GM21717 (cell line): ENCODE measurements around the gene BRD4.

Experiments
- ATAC-seq: cut with Tn5 transposase; IDR thresholded peaks from one replicate; pipeline ENCODE4 v1.9.1; 2021; ENCODE audit warnings: mild to moderate bottlenecking, moderate library complexity; ENCODE audit not compliant: unreplicated experiment

The BRD4 gene

GRCh38 chr19:15250640-15250993 is 81.7 kb downstream of the BRD4 start:
- no peak for ATAC-seq

DNA sequence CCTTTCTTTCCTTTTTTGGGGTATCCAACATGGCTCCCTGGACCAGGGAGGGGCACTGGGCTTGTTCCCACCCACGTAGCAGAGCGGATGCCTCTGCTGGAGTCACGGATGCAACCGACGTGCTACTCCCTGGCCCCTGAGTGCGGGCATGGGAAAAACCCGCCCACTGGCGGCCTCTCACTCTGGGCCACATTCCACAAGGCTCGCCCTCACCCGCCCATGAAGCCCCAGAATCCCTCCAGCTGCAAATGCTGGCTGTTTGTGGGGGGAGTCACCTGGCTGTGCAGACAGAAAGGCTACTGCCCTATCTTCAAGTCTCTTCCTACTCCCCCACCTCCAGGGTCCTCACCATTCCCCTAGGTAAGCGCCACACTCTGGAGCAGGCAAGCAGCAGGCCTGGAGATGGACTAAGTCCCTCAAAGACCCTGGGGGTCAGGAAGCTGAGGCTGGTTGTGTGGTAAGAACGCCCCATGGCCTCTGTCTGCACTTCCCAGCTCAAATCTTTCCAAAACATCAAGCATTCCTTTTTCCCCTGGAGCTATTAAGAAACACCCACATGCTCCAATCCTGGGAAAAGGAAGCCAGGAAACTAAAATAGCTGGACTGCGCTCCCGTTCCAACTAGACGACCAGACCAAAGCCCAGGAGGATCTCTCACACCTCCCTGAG is 82.2 kb downstream of the BRD4 start:
- no peak for ATAC-seq

DNA sequence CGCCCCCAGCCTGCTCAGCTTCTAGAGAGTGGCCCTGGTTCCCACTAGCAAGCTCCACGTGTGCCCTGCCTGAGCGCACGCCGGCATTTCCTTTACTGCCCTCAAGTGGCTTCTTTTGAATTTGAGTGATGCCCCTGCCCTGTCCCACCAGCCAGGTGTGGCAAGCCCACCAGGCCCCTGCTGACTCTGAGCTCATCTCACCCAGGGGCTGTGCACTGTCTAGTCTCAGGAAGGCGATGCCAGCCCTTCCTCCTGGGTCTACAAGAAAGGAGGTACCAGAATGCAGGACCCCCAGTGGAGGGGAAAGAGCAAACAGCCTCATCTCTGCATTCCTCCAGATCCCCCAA is 82.8 kb downstream of the BRD4 start:
- no peak for ATAC-seq

DNA sequence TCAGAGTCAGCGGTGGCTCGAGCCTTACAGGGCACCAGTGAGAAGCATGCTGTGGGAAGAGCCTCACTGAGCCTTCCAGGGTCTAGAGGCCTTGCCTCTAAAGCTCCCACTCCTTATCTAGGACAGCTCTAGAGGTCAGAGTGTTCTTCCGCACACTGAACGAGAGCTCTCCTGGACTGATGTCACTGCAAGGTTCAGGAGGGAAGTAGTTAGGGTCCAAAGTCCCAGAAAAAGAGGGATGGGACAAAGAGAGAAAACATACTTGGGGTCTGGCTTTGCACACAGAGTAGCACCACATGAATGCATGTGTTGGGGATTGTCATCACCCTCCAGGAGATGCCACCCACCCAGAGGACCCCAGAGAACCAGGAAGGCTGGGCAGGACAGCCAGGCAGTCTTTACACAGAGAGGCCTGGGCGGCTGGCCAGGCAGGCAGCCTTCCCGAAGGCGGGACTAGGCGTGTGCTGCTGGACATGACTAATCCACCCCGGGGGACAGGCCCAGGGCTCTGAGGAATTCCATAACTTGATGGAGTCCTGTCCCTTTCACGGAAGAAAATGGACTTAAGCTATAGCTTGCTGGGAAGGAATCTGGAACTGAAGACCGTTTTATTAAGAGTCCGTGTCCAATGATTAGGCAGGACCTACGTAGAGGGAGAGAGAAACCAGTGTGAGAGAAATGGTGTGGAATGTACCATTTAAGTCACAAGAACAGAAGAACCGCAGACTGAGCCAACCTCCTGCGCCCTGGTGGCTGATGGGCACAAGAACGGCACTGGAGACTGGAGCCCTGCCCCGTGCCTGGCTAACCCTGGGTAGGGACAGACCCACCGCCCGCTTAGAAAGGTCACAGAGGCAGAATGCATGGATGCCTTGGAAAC is 83.5 kb downstream of the BRD4 start:
- ATAC-seq: no peak

DNA sequence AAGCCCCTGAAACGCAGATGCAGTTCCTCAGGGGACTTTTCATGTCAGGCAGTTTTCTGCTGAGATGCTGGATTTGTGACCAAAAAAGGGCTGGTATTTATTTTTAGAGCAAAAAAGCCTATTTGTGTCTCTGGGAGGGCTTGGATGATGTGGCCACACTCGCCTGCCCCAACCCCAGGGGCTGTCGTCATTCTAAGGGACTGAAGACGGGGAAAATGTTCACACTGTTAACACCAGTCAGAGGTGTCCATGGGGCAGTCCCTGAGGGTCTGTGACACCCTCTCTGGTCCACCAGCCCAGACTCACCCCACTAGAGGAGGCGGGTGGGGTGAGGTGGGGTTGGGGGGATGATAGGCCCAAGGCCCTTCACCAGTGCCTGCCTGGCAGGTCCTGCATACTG is 84.2 kb downstream of the BRD4 start:
- ATAC-seq: no peak

DNA sequence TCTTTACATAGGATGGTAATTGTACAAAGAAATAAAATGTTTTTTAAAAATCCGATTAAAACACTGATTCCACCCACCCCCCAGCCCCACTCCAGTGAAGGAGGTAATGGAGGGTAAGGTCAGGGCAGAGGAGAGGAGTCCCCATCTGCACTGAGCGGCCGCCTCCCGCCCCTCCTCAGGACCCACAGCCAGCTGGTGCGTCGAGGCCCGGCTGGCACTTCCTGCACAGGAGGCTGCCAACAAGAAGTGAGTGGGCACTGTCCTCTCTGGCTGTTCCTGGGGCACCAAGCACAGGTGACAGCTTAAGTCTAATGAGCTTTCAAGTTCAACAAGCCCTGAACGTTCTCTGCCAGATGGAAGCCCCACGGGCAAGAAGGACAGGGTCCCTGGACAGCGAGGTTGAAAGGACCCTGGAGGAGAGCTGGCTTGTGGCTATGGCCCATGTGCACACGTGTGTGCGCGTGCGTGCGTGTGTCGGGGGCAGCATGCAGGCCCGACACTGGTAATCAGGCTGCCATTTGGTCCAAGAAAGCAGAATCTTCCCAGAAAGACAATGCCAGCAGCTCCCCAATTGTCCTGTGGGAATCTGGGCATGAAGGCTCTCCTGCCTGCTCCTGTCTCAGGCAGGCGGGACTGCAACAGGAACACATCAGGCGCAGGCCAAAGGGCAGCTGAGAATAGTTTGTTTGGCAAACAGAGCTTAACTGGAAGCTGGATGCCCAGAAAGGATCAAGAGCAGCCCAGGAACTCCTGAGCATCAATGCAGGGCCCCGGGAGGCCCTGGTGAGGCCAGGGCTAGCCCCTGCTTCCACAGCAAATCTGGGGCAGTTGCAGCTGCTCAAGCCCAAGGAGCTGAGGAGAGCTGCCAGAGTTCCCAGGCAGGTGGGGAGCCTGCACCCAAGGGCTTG is 85.0 kb downstream of the BRD4 start:
- ATAC-seq: no peak

- no peak for ATAC-seq
These were observed 86.2 kb downstream of the BRD4 start for GRCh38 chr19:15246198-15246481.

GRCh38 chr19:15245370-15246197 is 86.8 kb downstream of the BRD4 start:
- no peak for ATAC-seq

DNA sequence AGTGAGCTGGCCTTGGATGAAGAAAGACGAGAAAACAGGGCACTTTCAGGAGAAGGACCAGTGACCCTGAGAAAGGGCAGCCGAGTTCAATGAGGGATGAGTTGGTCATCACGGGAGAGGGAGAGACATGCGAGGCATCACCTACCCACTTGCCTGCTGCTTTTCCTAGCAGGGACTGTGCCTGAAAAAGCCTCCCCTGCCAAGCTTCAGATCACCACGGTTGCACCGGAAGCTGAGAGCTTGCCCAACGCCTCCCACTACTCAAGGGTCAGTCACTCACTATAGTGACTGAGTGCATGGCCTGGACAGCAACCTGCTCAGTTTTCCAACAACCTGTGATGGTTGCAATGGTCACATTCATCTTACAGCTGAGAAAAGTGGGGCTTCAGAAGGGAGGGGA is 87.5 kb downstream of the BRD4 start:
- no peak for ATAC-seq

DNA sequence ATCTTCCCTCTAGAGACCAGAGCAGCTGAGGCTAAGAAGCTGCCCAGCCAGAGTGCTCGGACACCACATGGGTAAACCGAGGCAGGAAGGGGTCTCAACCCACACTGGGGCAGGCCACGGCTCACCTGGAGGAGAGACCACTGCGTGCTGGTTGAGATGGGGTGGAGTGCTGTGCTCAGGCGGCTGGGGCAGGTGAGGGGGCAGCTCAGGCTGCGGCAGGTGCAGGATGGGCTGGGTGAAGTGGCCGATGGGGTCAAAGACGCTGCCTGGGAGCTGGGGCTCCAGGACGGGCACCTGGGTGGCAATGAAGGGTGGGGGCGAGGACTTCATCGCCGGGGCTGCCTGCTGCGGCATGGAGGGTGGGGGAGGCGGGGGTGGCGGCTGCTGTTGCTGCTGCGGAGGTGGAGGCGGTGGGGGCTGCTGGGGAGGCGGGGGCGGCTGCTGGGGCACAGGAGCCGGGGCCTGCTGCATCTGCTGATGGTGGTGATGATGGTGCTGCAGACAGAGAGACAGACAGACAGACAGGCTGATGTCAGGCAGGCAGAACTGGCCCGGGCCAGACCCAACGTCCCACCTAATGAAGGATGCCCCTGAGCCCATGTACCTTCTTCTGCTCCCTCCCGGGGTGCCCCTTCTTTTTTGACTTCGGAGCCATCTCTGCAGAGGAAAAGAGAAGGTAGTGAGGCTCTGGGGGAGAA is 88.1 kb downstream of the BRD4 start:
- ATAC-seq: no peak

DNA sequence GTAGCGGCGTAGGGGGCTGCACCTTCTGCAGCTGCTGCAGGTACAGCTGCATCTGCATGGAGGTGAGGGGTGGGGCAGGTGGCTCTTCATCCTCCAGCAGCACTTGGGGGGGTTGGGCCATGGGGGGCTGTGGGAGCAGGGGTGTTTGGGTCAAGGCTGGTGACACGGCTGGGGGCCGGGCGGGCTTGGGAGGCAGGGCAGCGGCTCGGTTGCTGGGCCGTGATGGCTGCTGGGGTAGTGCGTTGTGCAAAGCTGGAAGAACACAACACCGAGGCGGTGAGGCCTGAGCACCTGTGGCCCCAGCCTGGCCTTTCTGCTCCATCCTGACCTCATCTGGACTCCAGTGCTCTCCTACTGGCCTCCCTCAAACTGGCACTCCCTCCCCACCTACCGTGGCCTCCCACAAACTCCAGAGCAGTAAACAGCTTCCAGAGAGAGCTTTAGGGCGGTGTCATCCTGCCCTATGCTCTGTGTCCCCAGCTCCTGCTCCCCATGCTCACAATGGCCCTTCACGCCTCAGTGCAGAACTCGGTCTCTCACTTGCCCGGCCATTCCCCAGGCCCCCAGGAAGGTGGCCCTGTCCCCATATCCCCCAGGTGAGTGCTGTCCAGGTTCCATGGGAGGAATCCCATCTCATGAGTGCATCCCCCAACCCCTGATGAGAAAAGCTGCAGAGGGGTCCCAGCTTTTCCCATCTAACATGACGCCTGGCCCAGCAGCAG is 88.9 kb downstream of the BRD4 start:
- no peak for ATAC-seq

DNA sequence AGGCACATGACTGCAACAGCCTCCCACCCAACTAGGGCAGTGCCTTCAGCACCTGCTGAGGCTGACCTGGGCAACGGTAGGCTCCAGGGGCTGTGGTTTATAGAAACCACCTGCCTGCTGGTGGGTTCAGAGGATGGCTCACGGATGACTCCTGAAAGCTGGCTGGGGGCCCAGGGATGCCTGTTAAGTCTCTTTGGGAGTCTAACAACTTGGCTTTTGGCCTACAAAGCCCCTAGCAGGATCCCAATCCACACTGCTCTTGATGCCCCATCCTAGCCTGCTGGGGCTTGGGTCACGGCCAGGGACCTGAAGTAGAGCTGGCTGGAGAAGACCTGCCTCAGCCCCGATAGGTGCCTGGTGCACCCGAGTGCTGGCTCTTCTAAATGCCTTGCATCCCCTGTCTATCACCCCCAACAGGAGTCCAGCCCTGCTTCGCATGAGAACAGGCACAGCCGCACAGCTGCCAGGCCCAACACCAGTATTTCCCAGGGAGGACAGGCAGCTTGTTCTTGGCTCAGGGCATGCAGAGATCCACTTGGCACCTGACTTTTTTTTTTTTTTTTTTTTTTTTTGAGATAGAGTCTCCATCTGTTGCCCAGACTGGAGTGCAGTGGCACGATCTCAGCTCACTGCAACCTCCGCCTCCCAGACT is 91.0 kb downstream of the BRD4 start:
- ATAC-seq: no peak

GRCh38 chr19:15240515-15240914 is 91.8 kb downstream of the BRD4 start:
- no peak for ATAC-seq

DNA sequence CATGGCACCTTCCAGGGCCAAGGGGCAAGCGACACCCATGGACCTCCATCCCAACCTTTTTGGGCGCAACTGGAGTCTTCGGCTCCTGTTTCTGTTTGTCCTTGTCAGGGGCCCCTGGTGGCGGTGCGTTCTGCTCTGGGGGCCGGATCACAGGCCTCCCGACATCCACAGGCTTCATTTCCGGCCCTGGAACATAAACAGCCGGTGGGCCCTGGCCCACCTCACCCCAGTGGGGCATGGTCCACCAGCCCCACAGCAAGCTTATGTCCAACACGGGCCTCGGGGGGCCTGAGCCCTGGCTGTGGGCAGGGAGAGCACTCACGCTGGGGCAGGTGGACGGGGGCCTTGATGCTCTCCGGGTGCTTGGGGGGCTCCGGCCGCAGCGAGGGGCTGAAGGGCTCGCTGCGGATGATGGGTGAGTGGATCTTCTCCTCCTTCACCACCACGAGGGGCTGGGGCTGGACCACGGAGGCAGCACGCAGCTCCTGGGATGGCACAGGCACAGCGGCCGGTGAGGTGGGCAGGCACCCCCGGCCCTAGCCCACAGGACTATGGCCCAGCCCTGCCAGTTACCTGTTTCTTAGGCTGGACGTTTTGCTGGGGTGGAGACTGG is 92.9 kb downstream of the BRD4 start:
- ATAC-seq: no peak

GRCh38 chr19:15238639-15239155 is 93.6 kb downstream of the BRD4 start:
- ATAC-seq: no peak

GRCh38 chr19:15237759-15238638 is 94.3 kb downstream of the BRD4 start:
- ATAC-seq: no peak

DNA sequence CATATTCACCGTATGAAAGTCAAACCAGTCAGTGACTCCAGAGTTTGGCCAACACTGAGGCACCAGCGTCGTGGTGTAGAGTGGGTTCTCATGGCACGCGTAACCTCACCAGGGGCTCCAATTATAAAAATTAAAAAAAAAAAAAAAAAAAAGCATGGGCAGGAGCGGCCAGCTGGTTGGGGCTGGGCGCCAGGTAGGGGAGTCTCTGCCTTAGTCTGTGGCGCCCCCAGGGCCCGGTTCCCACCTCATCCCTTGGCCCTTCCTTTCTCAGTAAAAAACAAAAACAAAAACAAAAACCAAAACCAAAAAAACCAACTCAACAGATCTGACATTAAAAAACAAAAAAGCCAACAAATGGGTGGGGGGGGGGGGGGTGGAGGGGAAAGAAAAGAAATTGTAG is 95.5 kb downstream of the BRD4 start:
- ATAC-seq: no peak

- no peak for ATAC-seq
These were observed 96.6 kb downstream of the BRD4 start for GRCh38 chr19:15235781-15236180.
